ENCODE measurements around the gene FBXO34.
"Not testable (repeated sequence)": the region's sequence is repeated elsewhere in the genome, so short reads cannot be mapped to it uniquely, and the experiment has no call there.

Gene FBXO34

DNA sequence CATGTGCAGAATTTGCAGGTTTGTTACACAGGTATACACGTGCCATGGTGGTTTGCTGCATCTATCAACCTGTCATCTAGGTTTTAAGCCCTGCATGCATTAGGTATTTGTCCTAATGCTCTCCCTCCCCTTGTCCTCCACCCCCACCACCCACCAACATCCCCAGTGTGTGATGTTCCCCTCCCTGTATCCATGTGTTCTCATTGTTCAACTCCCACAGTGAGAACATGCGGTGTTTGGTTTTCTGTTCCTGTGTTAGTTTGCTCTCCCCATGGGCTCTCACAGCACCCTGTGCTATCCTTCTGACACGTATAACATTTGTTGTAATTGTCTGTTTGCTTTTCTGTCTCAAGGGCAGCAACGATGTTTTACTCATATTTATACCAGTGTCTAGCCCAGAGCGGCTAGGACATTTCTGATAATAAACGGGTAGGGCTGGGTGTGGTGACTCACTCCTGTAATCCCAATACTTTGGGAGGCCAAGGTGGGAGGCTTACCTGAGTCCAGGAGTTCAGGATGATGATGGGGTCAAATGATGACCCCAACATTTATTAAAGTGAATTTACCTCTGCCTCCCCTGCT, 73.5 kb downstream of the FBXO34 start:
- H3K27ac ChIP-seq (ENCODE audit: low read depth, low read length); H3K4me1 ChIP-seq (ENCODE audit: control insufficient read depth, low read depth, low read length); H3K4ac ChIP-seq (ENCODE audit: low read depth, low read length); H4K5ac ChIP-seq (ENCODE audit: low read length); H2BK15ac ChIP-seq (replicated peaks; ENCODE audit: low read depth); H3K4me2 ChIP-seq (ENCODE audit: low read length); H3K79me2 ChIP-seq (ENCODE audit: control insufficient read depth, insufficient read depth, low read length); H3K27me3 ChIP-seq (ENCODE audit: insufficient read depth, low read length, poor library complexity); H3K4me3 ChIP-seq (ENCODE audit: low read length); H3K56ac ChIP-seq (ENCODE audit: low read length); H2AK5ac ChIP-seq (ENCODE audit: low read length); H2BK120ac ChIP-seq (ENCODE audit: low read depth, low read length); H3K9ac ChIP-seq (ENCODE audit: low read length); H2BK5ac ChIP-seq (ENCODE audit: low read length); H3K36me3 ChIP-seq (ENCODE audit: control insufficient read depth, insufficient read depth, low read length); H4K8ac ChIP-seq (ENCODE audit: low read depth, low read length); DNase-seq; H3K18ac ChIP-seq (ENCODE audit: low read length); H3K23ac ChIP-seq (ENCODE audit: low read length): not testable (repeated sequence)
- WGBS (ENCODE audit: extremely low coverage, insufficient coverage, low lambda C conversion rate): no CpG with 5 or more reads among the region's 6 CpGs
- H3K79me1 ChIP-seq (ENCODE audit: low read length): peaks cover 22% of the 10 kb centered on the region

DNA sequence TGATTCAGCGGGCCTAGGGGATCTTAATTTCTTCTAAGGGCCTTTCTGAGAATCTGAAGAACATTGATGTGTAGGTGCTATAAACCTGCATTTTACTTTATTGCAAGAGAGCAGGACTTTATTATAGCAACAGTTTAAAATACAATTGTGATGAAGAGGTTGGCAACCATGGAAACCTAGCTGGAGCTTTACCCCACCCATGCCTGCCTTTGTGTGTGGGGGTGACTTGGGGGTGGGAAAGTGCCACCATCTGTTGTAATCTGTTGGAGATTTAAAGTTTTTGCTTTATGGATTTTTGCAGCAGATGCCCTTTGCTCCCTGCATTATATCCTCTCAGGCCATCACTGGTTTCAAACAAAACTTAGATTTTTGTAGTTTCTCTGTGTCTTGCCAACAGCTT, 75.8 kb downstream of the FBXO34 start:
- Histone ChIP-seq H3K23ac (ENCODE audit: low read length) (no peak overlapping the region), H3K9ac (ENCODE audit: low read length) (no peak overlapping the region), H3K27ac (ENCODE audit: low read depth, low read length) (no peak overlapping the region), H3K79me2 (ENCODE audit: control insufficient read depth, insufficient read depth, low read length) (peaks cover 2% of the 10 kb centered on the region), H4K8ac (ENCODE audit: low read depth, low read length) (no peak overlapping the region), H3K18ac (ENCODE audit: low read length) (no peak overlapping the region), H3K4me1 (ENCODE audit: control insufficient read depth, low read depth, low read length) (no peaks in the 10 kb centered on the region), H2BK120ac (ENCODE audit: low read depth, low read length) (no peak overlapping the region), H2BK5ac (ENCODE audit: low read length) (no peak overlapping the region), H3K27me3 (ENCODE audit: insufficient read depth, low read length, poor library complexity) (no peaks in the 10 kb centered on the region), H3K4me3 (ENCODE audit: low read length) (no peak overlapping the region), H3K4ac (ENCODE audit: low read depth, low read length) (no peak overlapping the region), H2AK5ac (ENCODE audit: low read length) (no peak overlapping the region), H3K4me2 (ENCODE audit: low read length) (no peak overlapping the region), H3K79me1 (ENCODE audit: low read length) (peaks cover 21% of the 10 kb centered on the region), H3K56ac (ENCODE audit: low read length) (no peak overlapping the region), H3K36me3 (ENCODE audit: control insufficient read depth, insufficient read depth, low read length) (peaks cover 3% of the 10 kb centered on the region), H4K5ac (ENCODE audit: low read length) (no peak overlapping the region), H2BK15ac (replicated peaks; ENCODE audit: low read depth) (no peak overlapping the region)
- DNase-seq: no peak
- no CpG with 5 or more reads among the region's 1 CpG for whole genome bisulfite sequencing (ENCODE audit: extremely low coverage, insufficient coverage, low lambda C conversion rate)

DNA sequence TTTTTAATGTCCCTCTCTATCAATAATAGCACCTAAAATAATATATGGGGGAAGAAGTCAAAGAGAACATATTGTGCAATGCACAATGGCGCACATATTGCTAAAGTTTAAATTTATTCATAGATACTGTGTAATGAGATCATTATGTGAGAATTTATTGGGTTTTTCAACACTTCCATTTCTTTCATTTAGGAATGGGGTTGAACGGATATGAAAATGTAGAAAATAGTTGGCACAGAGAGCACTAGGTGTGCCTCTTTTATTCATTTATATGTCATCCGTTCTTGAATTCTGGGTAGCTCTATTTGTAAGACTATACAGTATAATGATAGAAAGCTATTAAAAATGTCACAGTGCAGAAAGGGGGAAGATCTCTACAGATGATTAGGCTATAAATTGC, 76.5 kb downstream of the FBXO34 start:
- no peak overlapping the region for H4K8ac ChIP-seq (ENCODE audit: low read depth, low read length)
- H3K18ac ChIP-seq (ENCODE audit: low read length): no peak overlapping the region
- H3K27ac ChIP-seq (ENCODE audit: low read depth, low read length): no peak overlapping the region
- H3K36me3 ChIP-seq (ENCODE audit: control insufficient read depth, insufficient read depth, low read length): peaks cover 3% of the 10 kb centered on the region
- H3K79me1 ChIP-seq (ENCODE audit: low read length): peaks cover 21% of the 10 kb centered on the region
- no peaks in the 10 kb centered on the region for H3K27me3 ChIP-seq (ENCODE audit: insufficient read depth, low read length, poor library complexity)
- no peak overlapping the region for H4K5ac ChIP-seq (ENCODE audit: low read length)
- H2BK5ac ChIP-seq (ENCODE audit: low read length): no peak overlapping the region
- H2BK15ac ChIP-seq (replicated peaks; ENCODE audit: low read depth): no peak overlapping the region
- no peak overlapping the region for H3K4me3 ChIP-seq (ENCODE audit: low read length)
- H3K4me1 ChIP-seq (ENCODE audit: control insufficient read depth, low read depth, low read length): no peaks in the 10 kb centered on the region
- H2AK5ac ChIP-seq (ENCODE audit: low read length): no peak overlapping the region
- H2BK120ac ChIP-seq (ENCODE audit: low read depth, low read length): no peak overlapping the region
- no peak overlapping the region for H3K56ac ChIP-seq (ENCODE audit: low read length)
- no peak overlapping the region for H3K4ac ChIP-seq (ENCODE audit: low read depth, low read length)
- H3K23ac ChIP-seq (ENCODE audit: low read length): no peak overlapping the region
- H3K79me2 ChIP-seq (ENCODE audit: control insufficient read depth, insufficient read depth, low read length): peaks cover 2% of the 10 kb centered on the region
- H3K4me2 ChIP-seq (ENCODE audit: low read length): no peak overlapping the region
- WGBS (ENCODE audit: extremely low coverage, insufficient coverage, low lambda C conversion rate): no CpG with 5 or more reads among the region's 3 CpGs
- H3K9ac ChIP-seq (ENCODE audit: low read length): no peak overlapping the region
- no peak for DNase-seq

DNA sequence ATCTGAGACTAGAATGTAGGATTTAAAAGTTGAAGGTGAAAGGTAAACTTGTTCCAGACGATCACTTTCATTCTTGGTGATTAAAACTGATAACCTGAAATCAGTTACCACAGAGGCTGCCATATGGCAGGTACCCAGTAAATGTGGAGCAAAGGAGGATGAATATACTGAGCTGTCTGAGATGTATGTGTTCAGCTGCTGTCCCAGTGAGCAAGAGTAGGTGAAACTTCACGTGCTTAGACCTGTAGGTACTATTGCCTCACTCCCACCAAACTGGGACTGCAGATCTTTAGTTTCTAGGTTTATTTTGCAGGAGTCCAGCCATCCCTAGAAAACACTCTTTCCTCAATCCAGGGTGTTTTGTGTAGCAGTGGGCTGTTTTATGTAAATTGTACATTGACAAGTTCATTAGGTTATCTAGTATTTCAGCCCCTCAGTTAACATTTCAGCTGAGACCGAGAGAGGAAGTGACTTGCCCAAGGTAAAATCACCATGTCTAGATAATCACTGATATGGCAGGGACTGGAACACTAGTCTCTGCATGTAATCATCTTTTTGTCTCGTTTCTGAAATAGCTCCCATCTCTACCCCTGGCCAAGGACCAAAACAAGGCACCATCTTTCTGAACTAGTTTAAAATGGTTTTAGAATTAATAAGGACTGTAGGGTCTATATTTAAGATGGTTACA, 77.7 kb downstream of the FBXO34 start:
- Histone ChIP-seq H3K9ac (ENCODE audit: low read length) (no peak overlapping the region), H3K56ac (ENCODE audit: low read length) (no peak overlapping the region), H2AK5ac (ENCODE audit: low read length) (no peak overlapping the region), H3K18ac (ENCODE audit: low read length) (no peak overlapping the region), H2BK5ac (ENCODE audit: low read length) (no peak overlapping the region), H3K4me2 (ENCODE audit: low read length) (no peak overlapping the region), H2BK120ac (ENCODE audit: low read depth, low read length) (no peak overlapping the region), H3K27ac (ENCODE audit: low read depth, low read length) (no peak overlapping the region), H3K23ac (ENCODE audit: low read length) (no peak overlapping the region), H3K4me3 (ENCODE audit: low read length) (no peak overlapping the region), H3K4ac (ENCODE audit: low read depth, low read length) (no peak overlapping the region), H4K5ac (ENCODE audit: low read length) (no peak overlapping the region), H3K4me1 (ENCODE audit: control insufficient read depth, low read depth, low read length) (no peaks in the 10 kb centered on the region), H2BK15ac (replicated peaks; ENCODE audit: low read depth) (no peak overlapping the region), H4K8ac (ENCODE audit: low read depth, low read length) (no peak overlapping the region), H3K27me3 (ENCODE audit: insufficient read depth, low read length, poor library complexity) (no peaks in the 10 kb centered on the region), H3K79me1 (ENCODE audit: low read length) (peaks cover 22% of the 10 kb centered on the region), H3K36me3 (ENCODE audit: control insufficient read depth, insufficient read depth, low read length) (peaks cover 3% of the 10 kb centered on the region), H3K79me2 (ENCODE audit: control insufficient read depth, insufficient read depth, low read length) (peaks cover 2% of the 10 kb centered on the region)
- no CpG with 5 or more reads among the region's 4 CpGs for WGBS (ENCODE audit: extremely low coverage, insufficient coverage, low lambda C conversion rate)
- DNase-seq: no peak

DNA sequence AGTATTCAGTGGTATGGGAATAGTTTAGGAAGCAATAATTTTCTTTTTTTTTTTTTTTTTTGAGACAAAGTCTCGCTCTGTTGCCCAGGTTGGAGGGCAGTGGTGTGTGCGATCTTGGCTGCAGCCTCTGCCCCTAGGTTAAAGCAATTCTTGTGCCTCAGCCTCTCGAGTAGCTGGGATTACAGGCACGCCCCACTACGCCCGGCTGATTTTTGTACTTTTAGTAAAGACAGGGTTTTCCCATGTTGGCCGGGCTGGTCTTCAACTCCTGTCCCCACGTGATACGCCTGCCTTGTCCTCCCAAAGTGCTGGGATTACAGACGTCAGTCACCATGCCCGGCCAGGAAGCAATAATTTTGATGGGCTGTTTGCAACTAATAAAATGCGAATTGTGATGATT, 78.3 kb downstream of the FBXO34 start:
- Histone ChIP-seq H2BK15ac (replicated peaks; ENCODE audit: low read depth) (no peak overlapping the region), H4K5ac (ENCODE audit: low read length) (no peak overlapping the region), H3K4me2 (ENCODE audit: low read length) (no peak overlapping the region), H3K23ac (ENCODE audit: low read length) (no peak overlapping the region), H3K79me2 (ENCODE audit: control insufficient read depth, insufficient read depth, low read length) (peaks cover 2% of the 10 kb centered on the region), H3K79me1 (ENCODE audit: low read length) (peaks cover 21% of the 10 kb centered on the region), H3K27me3 (ENCODE audit: insufficient read depth, low read length, poor library complexity) (no peaks in the 10 kb centered on the region), H3K4me3 (ENCODE audit: low read length) (no peak overlapping the region), H3K18ac (ENCODE audit: low read length) (no peak overlapping the region), H3K4me1 (ENCODE audit: control insufficient read depth, low read depth, low read length) (no peaks in the 10 kb centered on the region), H2AK5ac (ENCODE audit: low read length) (no peak overlapping the region), H4K8ac (ENCODE audit: low read depth, low read length) (no peak overlapping the region), H3K56ac (ENCODE audit: low read length) (no peak overlapping the region), H2BK120ac (ENCODE audit: low read depth, low read length) (no peak overlapping the region), H2BK5ac (ENCODE audit: low read length) (no peak overlapping the region), H3K9ac (ENCODE audit: low read length) (no peak overlapping the region), H3K4ac (ENCODE audit: low read depth, low read length) (no peak overlapping the region), H3K27ac (ENCODE audit: low read depth, low read length) (no peak overlapping the region), H3K36me3 (ENCODE audit: control insufficient read depth, insufficient read depth, low read length) (peaks cover 3% of the 10 kb centered on the region)
- no CpG with 5 or more reads among the region's 12 CpGs for WGBS (ENCODE audit: extremely low coverage, insufficient coverage, low lambda C conversion rate)
- no peak for DNase-seq

DNA sequence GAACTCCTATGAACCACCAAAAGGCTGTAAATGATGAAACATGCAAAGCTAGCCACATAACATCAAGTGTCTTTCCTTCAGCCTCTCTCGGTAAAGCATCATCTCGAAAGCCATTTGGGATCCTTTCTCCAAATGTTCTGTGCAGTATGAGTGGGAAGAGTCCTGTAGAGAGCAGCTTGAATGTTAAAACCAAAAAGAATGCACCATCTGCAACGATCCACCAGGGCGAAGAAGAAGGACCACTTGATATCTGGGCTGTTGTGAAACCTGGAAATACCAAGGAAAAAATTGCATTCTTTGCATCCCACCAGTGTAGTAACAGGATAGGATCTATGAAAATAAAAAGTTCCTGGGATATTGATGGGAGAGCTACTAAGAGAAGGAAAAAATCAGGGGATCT, 79.2 kb downstream of the FBXO34 start:
- Histone ChIP-seq H3K4me2 (ENCODE audit: low read length) (no peak overlapping the region), H3K4ac (ENCODE audit: low read depth, low read length) (no peak overlapping the region)
- no CpG with 5 or more reads among the region's 4 CpGs for WGBS (ENCODE audit: extremely low coverage, insufficient coverage, low lambda C conversion rate)

More for the DNA sequence above, 79.2 kb downstream of the FBXO34 start:
- Histone ChIP-seq H3K23ac (ENCODE audit: low read length) (no peak overlapping the region), H3K4me3 (ENCODE audit: low read length) (no peak overlapping the region), H3K27me3 (ENCODE audit: insufficient read depth, low read length, poor library complexity) (no peaks in the 10 kb centered on the region), H3K56ac (ENCODE audit: low read length) (no peak overlapping the region), H3K18ac (ENCODE audit: low read length) (no peak overlapping the region), H3K4me1 (ENCODE audit: control insufficient read depth, low read depth, low read length) (no peaks in the 10 kb centered on the region), H3K9ac (ENCODE audit: low read length) (no peak overlapping the region), H4K5ac (ENCODE audit: low read length) (no peak overlapping the region), H3K79me1 (ENCODE audit: low read length) (peaks cover 17% of the 10 kb centered on the region), H2AK5ac (ENCODE audit: low read length) (no peak overlapping the region), H2BK15ac (replicated peaks; ENCODE audit: low read depth) (no peak overlapping the region), H3K79me2 (ENCODE audit: control insufficient read depth, insufficient read depth, low read length) (no peaks in the 10 kb centered on the region), H2BK120ac (ENCODE audit: low read depth, low read length) (no peak overlapping the region), H3K27ac (ENCODE audit: low read depth, low read length) (no peak overlapping the region), H3K36me3 (ENCODE audit: control insufficient read depth, insufficient read depth, low read length) (peaks cover 6% of the 10 kb centered on the region), H4K8ac (ENCODE audit: low read depth, low read length) (no peak overlapping the region), H2BK5ac (ENCODE audit: low read length) (no peak overlapping the region)
- DNase-seq: no peak
